GM12891 (cell line): Measurements from ENCODE around the gene PRKN.
A peak's percentile ranks its signal among the peaks of the same experiment; 100 is the strongest.

Source experiments
- DNase-seq: peaks from one replicate; pipeline ENCODE4 v3.0.0; 2011; ENCODE audit warnings: low spot score; ENCODE audit not compliant: insufficient read length
- FAIRE-seq: peaks from 2 replicates; lab custom pipeline; 2011; peaks lifted over from hg19 to GRCh38; lab: Jason Lieb, UNC
- PAX5 ChIP-seq: IDR thresholded peaks from 2 replicates; pipeline ENCODE4 v1.6.1; 2011; ENCODE audit warnings: low read length, moderate library complexity, mild to moderate bottlenecking; ENCODE audit not compliant: insufficient read depth, severe bottlenecking
- POLR2A ChIP-seq: IDR thresholded peaks from 2 replicates; pipeline ENCODE4 v1.6.1; 2011; ENCODE audit warnings: low read depth, low read length, control low read depth
- POLR2AphosphoS5 ChIP-seq: IDR thresholded peaks from 2 replicates; pipeline ENCODE4 v1.6.1; 2011; ENCODE audit warnings: low read depth, low read length, control low read depth
- POU2F2 ChIP-seq: IDR thresholded peaks from 2 replicates; pipeline ENCODE4 v1.6.1; 2011; ENCODE audit warnings: low read depth, mild to moderate bottlenecking, control low read depth, low read length, moderate library complexity
- SPI1 ChIP-seq: IDR thresholded peaks from 2 replicates; pipeline ENCODE4 v1.6.1; 2011; ENCODE audit warnings: low read depth, low read length, control low read depth
- TAF1 ChIP-seq: IDR thresholded peaks from 2 replicates; pipeline ENCODE4 v1.6.1; 2011; ENCODE audit warnings: low read depth, low read length, control low read depth

PRKN gene

GRCh38 chr6:161422710-161423680 lies 1304.6 kb downstream of the PRKN start:
- DNase-seq = no peak
- no peak for TF ChIP-seq POLR2AphosphoS5
- TF ChIP-seq TAF1 = no peak
- no peak for TF ChIP-seq POLR2A
- no peak for TF ChIP-seq PAX5
- TF ChIP-seq SPI1 = no peak
- no peak for TF ChIP-seq POU2F2
- FAIRE-seq = no peak

GRCh38 chr6:161418463-161418945 lies 1309.1 kb downstream of the PRKN start:
- DNase-seq = peak; percentile 32
- TF ChIP-seq PAX5 (no peak), POU2F2 (no peak), POLR2AphosphoS5 (no peak), TAF1 (no peak), SPI1 (no peak), POLR2A (no peak)
- FAIRE-seq = peak; percentile 84

GRCh38 chr6:161417717-161418462 lies 1309.7 kb downstream of the PRKN start:
- FAIRE-seq (no peak), DNase-seq (no peak)
- TF ChIP-seq POU2F2 = no peak
- TF ChIP-seq POLR2A = no peak
- no peak for TF ChIP-seq POLR2AphosphoS5
- no peak for TF ChIP-seq SPI1
- TF ChIP-seq PAX5 = no peak
- no peak for TF ChIP-seq TAF1

GRCh38 chr6:161415302-161415855 lies 1312.2 kb downstream of the PRKN start:
- no peak for FAIRE-seq
- no peak for DNase-seq
- TF ChIP-seq SPI1 (no peak), POU2F2 (no peak)

- DNase-seq = no peak
- no peak for TF ChIP-seq TAF1
- no peak for FAIRE-seq
Observed at GRCh38 chr6:161414707-161415106, 1312.9 kb downstream of the PRKN start.

- TF ChIP-seq POU2F2 (no peak), SPI1 (no peak), TAF1 (no peak), POLR2A (no peak), POLR2AphosphoS5 (no peak), PAX5 (no peak)
- DNase-seq (no peak), FAIRE-seq (no peak)
Observed at GRCh38 chr6:161414180-161414579, 1313.4 kb downstream of the PRKN start.

- TF ChIP-seq PAX5 (no peak), POLR2AphosphoS5 (no peak), TAF1 (no peak), POU2F2 (no peak), SPI1 (no peak), POLR2A (no peak)
- DNase-seq = no peak
- no peak for FAIRE-seq
Observed at GRCh38 chr6:161413355-161413771, 1314.2 kb downstream of the PRKN start.

GRCh38 chr6:161412795-161413194 lies 1314.8 kb downstream of the PRKN start:
- TF ChIP-seq POLR2AphosphoS5 = no peak
- no peak for TF ChIP-seq POU2F2
- no peak for TF ChIP-seq POLR2A
- no peak for TF ChIP-seq SPI1
- TF ChIP-seq TAF1 = no peak
- TF ChIP-seq PAX5 = no peak
- DNase-seq = no peak
- no peak for FAIRE-seq
